ENCODE results near the gene RPS6KC1.
"Not testable (repeated sequence)": the region's sequence is repeated elsewhere in the genome, so short reads cannot be mapped to it uniquely, and the experiment has no call there.

The RPS6KC1 gene

DNA sequence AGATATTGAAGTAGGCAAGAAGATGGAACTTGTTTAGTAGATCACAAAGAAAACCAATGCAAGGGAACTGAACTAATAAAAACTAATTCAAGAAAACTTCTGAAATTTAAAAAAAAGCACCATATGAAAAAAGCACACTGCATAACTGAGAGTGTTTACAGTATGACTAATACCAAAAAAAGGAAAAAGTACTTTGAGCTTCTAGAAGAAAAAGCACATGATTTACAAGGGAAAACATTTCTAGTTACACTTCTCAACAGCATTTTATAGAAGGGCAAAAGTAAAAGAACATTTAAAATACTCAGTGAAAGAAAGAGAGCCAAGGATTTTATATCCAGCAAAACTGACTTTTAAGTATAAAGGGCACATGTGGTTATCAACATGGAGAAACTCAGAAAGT lies 233.6 kb downstream of the RPS6KC1 start:
- DNase-seq (ENCODE audit: low read depth), result no peak

DNA sequence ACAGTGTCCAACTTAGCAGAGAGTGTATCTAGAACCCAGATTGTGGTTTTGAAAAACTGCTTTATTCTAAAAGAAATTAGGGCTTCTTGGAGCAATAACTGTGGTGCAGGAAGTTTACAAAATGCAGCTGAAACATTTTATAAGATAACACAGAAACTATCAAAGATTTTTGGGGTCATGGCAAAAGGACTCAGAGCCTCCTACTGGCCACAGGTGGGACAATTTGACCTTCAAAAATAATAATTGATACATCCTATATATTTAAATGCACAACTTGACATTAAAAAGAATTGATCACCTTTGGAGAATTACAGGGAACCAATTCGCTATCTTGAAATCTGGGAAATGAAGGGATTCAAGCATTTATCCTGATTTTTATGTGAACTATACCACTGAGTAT lies 235.2 kb downstream of the RPS6KC1 start:
- no peak for DNase-seq (ENCODE audit: low read depth)

DNA sequence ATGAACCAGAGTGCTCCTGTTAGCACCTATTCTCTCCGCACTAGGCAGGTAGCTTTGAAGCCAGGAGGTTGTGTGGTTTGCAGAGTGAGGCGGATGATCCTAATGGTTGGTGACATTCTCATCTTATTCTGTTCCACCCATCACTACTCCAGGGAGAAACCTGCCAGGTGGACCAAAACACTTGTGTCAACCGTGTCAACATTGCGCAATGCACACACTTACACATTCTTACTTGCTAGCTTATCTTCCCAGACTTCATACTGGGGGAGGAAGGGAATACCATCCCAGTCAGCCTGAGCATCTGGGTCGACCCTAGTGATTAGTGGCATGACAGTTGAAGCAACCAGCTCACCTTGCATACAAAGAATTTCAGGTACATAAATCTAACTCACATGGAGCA lies 236.9 kb downstream of the RPS6KC1 start:
- DNase-seq (ENCODE audit: low read depth), result no peak

DNA sequence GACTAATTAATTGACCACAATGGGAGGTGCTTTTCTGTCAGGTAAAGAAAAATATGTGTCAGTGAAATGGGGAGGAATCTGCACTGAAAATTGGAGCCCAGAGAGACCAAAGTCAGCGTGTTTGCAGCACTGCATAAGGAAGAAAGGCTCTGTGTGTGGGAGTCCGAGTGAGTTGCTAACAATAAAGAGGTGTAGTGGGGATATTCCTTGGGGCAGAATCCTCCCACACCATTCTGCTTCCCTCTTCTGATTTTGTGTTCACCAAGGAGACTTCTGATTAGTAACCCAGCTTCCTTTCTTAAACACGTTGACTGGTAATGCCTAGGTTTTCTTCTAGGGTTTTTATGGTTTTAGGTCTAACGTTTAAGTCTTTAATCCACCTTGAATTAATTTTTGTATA lies 240.5 kb downstream of the RPS6KC1 start:
- no peak for DNase-seq (ENCODE audit: low read depth)

DNA sequence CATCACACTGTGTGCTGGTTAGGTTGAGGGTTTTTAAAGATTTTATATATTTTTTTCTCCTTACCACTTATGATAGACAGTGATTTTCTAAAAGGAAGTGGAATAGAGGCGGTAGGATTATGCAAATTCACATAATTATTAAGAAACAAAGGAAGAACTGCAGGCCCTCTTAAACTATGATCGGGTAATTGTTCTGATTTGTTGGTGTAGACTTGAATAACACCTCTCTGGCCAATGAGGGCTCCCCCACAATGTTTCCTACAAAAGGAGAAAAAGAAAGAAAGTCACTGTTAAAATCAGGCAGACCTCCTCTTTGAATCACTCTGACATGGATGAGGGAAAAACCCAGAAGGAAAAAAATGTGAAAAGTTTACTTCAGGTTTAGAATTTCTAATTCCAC lies 241.6 kb downstream of the RPS6KC1 start:
- DNase-seq (ENCODE audit: low read depth), result no peak

DNA sequence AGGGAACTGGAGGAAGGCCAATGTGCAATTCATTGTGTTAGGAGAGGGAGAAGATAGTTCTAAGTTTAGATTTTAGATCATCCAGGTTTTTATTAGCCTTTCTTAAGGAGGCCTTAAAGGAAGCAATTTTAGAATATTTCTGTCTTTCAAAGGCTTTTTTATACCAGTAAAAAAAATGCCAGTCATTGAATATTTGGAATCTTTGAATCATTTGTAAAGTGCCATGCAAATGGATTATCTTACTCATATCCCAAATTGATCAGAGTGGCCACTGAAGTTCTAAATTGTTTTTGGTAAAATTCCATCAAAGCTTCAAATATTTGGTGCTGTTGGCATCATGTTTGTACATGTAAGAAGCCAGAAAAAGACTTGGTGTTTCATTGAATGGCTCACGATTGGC lies 244.8 kb downstream of the RPS6KC1 start:
- no peak for DNase-seq (ENCODE audit: low read depth)

DNA sequence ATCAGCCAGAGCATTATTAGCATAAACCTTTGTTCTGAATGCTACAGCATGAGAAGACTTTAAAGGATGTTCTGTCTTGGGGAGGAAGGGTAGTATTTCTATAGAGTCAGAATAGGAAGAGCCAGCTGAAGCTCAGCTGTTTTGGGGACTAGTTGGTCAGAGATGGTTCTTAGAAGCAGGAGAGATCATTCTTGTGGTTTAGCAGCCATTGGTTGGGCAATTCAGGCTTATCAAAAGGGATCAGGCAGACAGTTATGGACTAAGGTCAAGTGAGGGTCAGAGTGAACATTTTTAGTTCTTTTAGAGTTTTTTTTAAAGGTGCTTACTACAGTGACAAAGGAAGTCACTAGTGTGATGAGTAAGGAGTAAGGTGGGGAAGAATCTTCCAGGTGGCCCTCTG lies 245.5 kb downstream of the RPS6KC1 start:
- no peak for DNase-seq (ENCODE audit: low read depth)

DNA sequence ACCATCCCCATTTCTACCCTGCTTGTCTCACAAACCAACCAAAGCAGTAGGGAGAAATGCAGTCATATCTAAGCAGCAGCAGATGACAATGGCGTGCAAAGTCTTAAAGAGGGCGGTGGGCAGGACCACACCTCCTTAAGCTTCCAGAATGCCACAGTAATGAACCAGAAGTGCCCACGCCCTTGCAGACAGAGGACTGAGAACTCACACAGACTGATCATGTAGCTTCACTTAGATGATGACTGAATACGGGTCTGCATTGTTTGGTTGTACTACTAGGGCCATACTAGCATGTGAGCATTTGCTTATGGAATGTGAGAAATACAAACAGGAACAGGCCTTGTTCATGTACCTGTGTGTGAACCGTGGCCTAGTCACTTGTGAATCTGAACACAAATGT lies 246.0 kb downstream of the RPS6KC1 start:
- no peak for DNase-seq (ENCODE audit: low read depth)

DNA sequence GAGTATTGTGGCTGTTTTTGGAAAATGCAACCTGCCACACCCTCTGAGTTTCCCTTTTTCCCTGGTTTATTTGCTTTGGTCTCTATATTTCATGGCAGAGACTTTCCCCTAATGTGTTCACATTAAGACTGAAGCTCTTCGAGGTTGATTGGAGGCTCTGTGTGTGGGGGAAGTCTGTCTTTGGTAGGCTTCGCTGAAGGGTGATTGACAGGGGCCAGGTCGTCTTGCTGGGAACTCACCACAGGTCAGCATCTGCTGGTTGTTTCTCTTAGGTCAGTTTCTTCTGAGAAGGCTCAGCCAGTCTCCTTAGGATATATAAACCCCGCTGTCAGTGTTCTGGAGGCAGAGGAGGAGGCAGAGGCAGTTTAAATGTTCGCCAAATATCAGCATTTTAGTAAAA lies 249.4 kb downstream of the RPS6KC1 start:
- DNase-seq (ENCODE audit: low read depth), result no peak

DNA sequence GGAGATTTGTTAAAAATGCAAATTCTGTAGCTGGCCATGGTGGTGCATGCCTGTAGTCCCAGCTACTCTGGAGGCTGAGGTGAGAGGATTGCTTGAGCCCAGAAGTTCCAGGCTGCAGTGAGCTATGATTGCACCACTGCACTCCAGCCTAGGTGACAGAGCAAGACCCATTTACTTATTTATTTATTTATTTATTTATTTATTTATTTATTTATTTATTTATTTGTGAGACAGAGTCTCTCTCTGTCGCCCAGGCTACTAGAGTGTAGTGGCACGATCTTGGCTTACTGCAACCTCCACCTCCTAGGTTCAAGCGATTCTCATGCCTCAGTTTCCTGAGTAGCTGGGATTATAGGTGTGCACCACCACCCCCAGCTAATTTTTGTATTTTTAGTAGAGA lies 250.5 kb downstream of the RPS6KC1 start:
- not testable (repeated sequence) for DNase-seq (ENCODE audit: low read depth)

DNA sequence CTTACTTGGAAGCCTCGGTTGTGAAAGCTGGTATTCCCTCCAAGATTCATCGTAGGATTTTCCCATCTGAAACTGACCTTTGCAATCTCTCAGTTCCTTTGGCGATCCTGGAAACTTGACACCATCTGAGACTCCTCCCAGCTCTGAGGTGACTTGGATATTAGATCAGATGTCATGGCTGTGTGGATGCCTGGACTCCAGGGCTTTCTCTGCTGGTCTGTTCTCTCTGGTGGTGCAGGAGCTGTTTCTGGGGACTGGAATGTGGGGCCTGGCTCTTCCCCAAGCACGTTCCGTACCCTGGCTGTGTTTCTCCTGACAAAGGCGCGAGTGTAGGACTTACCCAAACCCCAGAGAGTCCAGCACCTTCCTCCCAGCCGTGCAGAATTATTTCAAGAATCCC lies 252.2 kb downstream of the RPS6KC1 start:
- no peak for DNase-seq (ENCODE audit: low read depth)

DNA sequence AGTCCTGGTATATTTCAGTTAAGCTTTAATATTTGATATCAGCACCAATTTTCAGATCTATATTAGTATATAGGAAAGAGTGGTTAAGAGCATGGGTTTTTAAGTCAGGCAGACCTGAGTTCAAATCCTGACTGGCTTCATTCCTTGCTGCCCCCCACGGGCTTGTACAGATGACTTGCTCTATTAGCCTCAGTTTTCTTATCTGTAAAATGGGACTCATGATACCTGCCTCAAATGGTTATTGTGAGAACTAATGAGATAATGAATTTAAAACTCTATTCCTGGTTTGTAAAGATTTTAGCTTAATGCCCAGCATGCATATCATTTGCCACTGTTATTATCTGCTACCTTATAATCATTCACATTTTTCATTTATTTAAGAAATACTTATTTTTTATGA lies 264.5 kb downstream of the RPS6KC1 start:
- no peak for DNase-seq (ENCODE audit: low read depth)

DNA sequence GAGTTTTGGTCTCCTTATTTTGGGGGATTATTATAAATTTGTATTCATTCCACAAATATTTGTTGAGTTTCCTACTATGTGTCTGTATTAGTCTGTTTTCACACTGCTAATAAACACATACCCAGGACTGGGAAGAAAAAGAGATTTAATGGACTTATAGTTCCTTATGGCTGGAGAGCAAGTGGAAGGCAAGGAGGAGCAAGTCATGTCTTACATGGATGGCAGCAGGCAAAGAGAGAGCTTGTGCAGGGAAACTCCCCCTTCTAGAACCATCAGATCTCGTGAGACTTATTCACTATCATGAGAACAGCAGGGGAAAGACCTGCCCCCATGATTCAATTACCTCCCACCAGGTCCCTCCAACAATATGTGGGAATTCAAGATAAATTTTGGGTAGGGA lies 267.4 kb downstream of the RPS6KC1 start:
- DNase-seq (ENCODE audit: low read depth), result not testable (repeated sequence)

DNA sequence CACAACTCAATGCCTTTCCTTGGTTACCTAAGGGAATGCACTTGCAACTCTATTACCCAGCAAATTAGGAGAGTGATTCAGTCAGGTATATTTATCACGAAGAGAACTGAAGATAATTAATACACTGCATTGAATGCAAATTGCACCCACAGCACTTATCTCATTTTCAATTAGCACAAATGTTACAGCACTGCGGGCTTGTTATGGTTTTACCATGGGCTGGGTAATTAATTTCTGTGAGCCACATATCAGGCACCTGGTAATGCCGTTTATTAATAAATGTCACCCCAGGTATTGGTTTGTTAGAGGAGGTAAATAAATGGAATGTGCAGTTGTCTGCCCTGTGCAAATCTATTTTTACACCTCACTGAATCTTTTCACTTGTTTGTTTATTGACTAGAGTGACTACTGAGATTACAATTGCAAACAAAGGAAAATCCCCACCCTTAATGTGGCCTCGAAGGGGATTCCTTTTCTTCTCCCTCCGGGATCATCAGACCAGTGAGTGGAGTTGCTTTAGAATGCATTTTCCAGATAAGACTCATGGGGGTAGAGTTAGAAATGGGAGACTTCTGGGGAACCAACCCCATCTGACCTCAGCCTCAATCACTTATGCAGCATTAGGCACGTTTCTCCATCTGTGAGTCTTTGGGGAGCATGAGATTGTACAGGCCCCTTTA lies 269.3 kb downstream of the RPS6KC1 start:
- no peak for DNase-seq (ENCODE audit: low read depth)

Measured in activated T-helper 9 cell treated with anti-CD3 and anti-CD28 coated beads, Interleukin-2, amount 50 U/mL, for 16 hours (primary cell).